ENCODE measurements around the gene FRS3. TPM values are rescaled to one million over a fixed set of nuclear protein-coding genes. Genes with fewer than 3 reads are reported as not detected.
A peak's percentile ranks its signal among the peaks of the same experiment; 100 is the strongest.

The FRS3 gene
- total and polyA plus RNA-seq, 2 of the 13 experiments (the other 11 are each of a cell fraction or from before 2014, with no cell fraction given), result 3.0 to 7.4 TPM

DNA sequence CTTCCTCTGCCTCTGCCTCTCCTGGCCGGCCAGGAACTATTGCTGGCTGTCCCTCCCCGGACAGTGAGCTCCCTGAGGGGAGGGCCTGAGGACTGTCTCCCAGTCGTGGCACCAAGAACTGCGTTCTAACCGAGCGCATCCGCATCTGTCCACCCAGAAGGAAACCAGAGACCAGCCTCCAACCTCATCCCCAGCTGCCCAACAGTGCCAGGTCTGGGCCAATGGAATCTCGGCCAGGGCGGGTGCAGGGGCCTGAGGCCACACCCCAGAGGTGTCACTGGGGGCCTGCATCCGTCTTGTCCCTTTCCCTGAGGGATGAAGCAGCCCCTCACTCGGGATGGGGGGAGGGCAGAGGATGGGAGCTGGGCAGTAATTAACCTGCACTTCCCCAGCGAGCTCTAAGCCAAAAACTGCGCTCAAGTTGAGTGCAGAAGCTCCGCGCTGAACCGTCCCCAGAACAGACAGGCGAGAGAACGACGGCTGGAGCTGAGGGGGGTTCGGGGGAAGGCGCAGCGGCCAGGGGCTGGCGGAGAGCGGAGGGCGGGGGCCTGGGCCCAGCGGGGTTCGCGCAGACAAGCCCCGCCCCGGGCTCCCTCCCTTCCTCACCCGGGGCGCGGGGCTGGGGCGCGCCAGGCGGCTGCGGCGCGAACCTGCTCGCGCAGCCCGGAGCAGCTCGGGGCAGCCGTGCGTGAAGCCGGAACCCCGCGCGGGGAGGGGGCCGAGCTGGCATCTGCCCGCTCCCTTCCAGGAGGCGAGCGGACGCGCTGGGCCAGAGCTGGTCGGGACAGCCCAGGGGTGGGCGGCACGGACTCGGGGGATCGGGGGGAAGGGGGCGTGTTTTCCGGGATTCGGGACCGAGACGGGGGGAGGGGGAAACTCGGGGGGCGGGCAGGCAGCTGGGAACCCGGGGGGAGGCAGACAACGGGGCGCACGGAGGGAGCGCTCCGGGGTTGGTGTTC lies 45.7 kb downstream of the FRS3 start (continued):
- TF ChIP-seq, protein P1, sequence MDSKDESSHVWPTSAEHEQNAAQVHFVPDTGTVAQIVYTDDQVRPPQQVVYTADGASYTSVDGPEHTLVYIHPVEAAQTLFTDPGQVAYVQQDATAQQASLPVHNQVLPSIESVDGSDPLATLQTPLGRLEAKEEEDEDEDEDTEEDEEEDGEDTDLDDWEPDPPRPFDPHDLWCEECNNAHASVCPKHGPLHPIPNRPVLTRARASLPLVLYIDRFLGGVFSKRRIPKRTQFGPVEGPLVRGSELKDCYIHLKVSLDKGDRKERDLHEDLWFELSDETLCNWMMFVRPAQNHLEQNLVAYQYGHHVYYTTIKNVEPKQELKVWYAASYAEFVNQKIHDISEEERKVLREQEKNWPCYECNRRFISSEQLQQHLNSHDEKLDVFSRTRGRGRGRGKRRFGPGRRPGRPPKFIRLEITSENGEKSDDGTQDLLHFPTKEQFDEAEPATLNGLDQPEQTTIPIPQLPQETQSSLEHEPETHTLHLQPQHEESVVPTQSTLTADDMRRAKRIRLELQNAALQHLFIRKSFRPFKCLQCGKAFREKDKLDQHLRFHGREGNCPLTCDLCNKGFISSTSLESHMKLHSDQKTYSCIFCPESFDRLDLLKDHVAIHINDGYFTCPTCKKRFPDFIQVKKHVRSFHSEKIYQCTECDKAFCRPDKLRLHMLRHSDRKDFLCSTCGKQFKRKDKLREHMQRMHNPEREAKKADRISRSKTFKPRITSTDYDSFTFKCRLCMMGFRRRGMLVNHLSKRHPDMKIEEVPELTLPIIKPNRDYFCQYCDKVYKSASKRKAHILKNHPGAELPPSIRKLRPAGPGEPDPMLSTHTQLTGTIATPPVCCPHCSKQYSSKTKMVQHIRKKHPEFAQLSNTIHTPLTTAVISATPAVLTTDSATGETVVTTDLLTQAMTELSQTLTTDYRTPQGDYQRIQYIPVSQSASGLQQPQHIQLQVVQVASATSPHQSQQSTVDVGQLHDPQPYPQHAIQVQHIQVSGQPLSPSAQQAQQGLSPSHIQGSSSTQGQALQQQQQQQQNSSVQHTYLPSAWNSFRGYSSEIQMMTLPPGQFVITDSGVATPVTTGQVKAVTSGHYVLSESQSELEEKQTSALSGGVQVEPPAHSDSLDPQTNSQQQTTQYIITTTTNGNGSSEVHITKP (CRISPR knock-in tag; IDR thresholded peaks at IDR 0.05; ENCODE audit: low read depth), result 0 out of 2 replicates have a peak, but pooled peaks have one; percentile 12
- TF ChIP-seq ZNF530 (CRISPR knock-in tag; IDR thresholded peaks at IDR 0.05; ENCODE audit: low read depth) (no peak), ZNF441 (CRISPR knock-in tag; IDR thresholded peaks at IDR 0.05; ENCODE audit: borderline replicate concordance) (peak; percentile 36; the same call in 1 of the 2 replicates), DNMT1 (CRISPR knock-in tag; IDR thresholded peaks at IDR 0.05) (peak; percentile 64), GATAD2A (CRISPR knock-in tag; IDR thresholded peaks at IDR 0.05) (peak; percentile 43; the same call in 1 of the 2 replicates), YEATS2 (CRISPR knock-in tag; IDR thresholded peaks at IDR 0.05; ENCODE audit: borderline replicate concordance) (peak; percentile 36; the same call in 1 of the 2 replicates), ZNF674 (CRISPR knock-in tag; IDR thresholded peaks at IDR 0.05; ENCODE audit: low read depth) (0 out of 2 replicates have a peak, but pooled peaks have one; percentile 13), ZNF382 (CRISPR knock-in tag; IDR thresholded peaks at IDR 0.05; ENCODE audit: borderline replicate concordance) (no peak), ZNF20 (CRISPR knock-in tag; IDR thresholded peaks at IDR 0.05) (no peak), ZNF564 (CRISPR knock-in tag; IDR thresholded peaks at IDR 0.05) (peak; percentile 64), PHF20 (CRISPR knock-in tag; IDR thresholded peaks at IDR 0.05) (no peak)
- TF ChIP-seq, protein P2, sequence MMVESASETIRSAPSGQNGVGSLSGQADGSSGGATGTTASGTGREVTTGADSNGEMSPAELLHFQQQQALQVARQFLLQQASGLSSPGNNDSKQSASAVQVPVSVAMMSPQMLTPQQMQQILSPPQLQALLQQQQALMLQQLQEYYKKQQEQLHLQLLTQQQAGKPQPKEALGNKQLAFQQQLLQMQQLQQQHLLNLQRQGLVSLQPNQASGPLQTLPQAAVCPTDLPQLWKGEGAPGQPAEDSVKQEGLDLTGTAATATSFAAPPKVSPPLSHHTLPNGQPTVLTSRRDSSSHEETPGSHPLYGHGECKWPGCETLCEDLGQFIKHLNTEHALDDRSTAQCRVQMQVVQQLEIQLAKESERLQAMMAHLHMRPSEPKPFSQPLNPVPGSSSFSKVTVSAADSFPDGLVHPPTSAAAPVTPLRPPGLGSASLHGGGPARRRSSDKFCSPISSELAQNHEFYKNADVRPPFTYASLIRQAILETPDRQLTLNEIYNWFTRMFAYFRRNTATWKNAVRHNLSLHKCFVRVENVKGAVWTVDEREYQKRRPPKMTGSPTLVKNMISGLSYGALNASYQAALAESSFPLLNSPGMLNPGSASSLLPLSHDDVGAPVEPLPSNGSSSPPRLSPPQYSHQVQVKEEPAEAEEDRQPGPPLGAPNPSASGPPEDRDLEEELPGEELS (CRISPR knock-in tag; IDR thresholded peaks at IDR 0.05), result peak; percentile 65
- TF ChIP-seq, protein P3, sequence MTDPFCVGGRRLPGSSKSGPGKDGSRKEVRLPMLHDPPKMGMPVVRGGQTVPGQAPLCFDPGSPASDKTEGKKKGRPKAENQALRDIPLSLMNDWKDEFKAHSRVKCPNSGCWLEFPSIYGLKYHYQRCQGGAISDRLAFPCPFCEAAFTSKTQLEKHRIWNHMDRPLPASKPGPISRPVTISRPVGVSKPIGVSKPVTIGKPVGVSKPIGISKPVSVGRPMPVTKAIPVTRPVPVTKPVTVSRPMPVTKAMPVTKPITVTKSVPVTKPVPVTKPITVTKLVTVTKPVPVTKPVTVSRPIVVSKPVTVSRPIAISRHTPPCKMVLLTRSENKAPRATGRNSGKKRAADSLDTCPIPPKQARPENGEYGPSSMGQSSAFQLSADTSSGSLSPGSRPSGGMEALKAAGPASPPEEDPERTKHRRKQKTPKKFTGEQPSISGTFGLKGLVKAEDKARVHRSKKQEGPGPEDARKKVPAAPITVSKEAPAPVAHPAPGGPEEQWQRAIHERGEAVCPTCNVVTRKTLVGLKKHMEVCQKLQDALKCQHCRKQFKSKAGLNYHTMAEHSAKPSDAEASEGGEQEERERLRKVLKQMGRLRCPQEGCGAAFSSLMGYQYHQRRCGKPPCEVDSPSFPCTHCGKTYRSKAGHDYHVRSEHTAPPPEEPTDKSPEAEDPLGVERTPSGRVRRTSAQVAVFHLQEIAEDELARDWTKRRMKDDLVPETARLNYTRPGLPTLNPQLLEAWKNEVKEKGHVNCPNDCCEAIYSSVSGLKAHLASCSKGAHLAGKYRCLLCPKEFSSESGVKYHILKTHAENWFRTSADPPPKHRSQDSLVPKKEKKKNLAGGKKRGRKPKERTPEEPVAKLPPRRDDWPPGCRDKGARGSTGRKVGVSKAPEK (CRISPR knock-in tag; IDR thresholded peaks at IDR 0.05; ENCODE audit: borderline replicate concordance), result peak; percentile 68; the same call in 1 of the 2 replicates
- TF ChIP-seq, protein P4, sequence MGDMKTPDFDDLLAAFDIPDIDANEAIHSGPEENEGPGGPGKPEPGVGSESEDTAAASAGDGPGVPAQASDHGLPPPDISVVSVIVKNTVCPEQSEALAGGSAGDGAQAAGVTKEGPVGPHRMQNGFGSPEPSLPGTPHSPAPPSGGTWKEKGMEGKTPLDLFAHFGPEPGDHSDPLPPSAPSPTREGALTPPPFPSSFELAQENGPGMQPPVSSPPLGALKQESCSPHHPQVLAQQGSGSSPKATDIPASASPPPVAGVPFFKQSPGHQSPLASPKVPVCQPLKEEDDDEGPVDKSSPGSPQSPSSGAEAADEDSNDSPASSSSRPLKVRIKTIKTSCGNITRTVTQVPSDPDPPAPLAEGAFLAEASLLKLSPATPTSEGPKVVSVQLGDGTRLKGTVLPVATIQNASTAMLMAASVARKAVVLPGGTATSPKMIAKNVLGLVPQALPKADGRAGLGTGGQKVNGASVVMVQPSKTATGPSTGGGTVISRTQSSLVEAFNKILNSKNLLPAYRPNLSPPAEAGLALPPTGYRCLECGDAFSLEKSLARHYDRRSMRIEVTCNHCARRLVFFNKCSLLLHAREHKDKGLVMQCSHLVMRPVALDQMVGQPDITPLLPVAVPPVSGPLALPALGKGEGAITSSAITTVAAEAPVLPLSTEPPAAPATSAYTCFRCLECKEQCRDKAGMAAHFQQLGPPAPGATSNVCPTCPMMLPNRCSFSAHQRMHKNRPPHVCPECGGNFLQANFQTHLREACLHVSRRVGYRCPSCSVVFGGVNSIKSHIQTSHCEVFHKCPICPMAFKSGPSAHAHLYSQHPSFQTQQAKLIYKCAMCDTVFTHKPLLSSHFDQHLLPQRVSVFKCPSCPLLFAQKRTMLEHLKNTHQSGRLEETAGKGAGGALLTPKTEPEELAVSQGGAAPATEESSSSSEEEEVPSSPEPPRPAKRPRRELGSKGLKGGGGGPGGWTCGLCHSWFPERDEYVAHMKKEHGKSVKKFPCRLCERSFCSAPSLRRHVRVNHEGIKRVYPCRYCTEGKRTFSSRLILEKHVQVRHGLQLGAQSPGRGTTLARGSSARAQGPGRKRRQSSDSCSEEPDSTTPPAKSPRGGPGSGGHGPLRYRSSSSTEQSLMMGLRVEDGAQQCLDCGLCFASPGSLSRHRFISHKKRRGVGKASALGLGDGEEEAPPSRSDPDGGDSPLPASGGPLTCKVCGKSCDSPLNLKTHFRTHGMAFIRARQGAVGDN (CRISPR knock-in tag; IDR thresholded peaks at IDR 0.05), result peak; percentile 79
